H1 (cell line): ENCODE results near the gene LMBR1. TPM values are rescaled to one million over a fixed set of nuclear protein-coding genes. Genes with fewer than 3 reads are reported as not detected.

ENCODE experiments used
- CTCF ChIA-PET: fragments of 300-600 bp; sonication (Branson Sonifier 250); formaldehyde crosslinking; loops from one replicate; lab custom pipeline; 2021; ENCODE audit not compliant: partially characterized antibody; lab: Charles Lee
- POLR2A ChIA-PET: fragments of 300-600 bp; sonication (Branson Sonifier 250); formaldehyde crosslinking; loops from one replicate; lab custom pipeline; 2021; ENCODE audit warnings: inconsistent platforms; ENCODE audit not compliant: partially characterized antibody; lab: Charles Lee
- DNase-seq, 2 experiments: peaks; one replicate each; pipeline versions ENCODE4 v3.0.0 to v3.0.0-alpha.2; 2010 to 2022; ENCODE audit warnings: low spot score in 2 of 2, low read depth in 1 of 2, mixed read lengths in 1 of 2
- FAIRE-seq: peaks from 2 replicates; lab custom pipeline; 2011; peaks lifted over from hg19 to GRCh38; lab: Jason Lieb, UNC
- H2AFZ ChIP-seq: 2 replicates; pipeline ENCODE4 v1.8.1; 2012; ENCODE audit warnings: low read length, inconsistent platforms
- H2AK5ac ChIP-seq: 2 replicates; pipeline ENCODE4 v1.6.1; 2013; ENCODE audit warnings: low read depth, low read length
- H2BK120ac ChIP-seq: replicated peaks from 2 replicates; pipeline ENCODE3; 2013; ENCODE audit warnings: low read depth, low read length, inconsistent platforms
- H2BK12ac ChIP-seq: 2 replicates; pipeline ENCODE4 v1.6.1; 2013; ENCODE audit warnings: low read depth, low read length
- H2BK15ac ChIP-seq: 2 replicates; pipeline ENCODE4 v1.6.1; 2013; ENCODE audit warnings: low read length
- H2BK20ac ChIP-seq: 2 replicates; pipeline ENCODE4 v1.6.1; 2013; ENCODE audit warnings: low read length
- H2BK5ac ChIP-seq: 2 replicates; pipeline ENCODE4 v1.6.1; 2013; ENCODE audit warnings: low read depth, low read length
- H3K14ac ChIP-seq: 2 replicates; pipeline ENCODE4 v1.6.1; 2013; ENCODE audit warnings: inconsistent platforms; ENCODE audit not compliant: insufficient read length
- H3K18ac ChIP-seq: 2 replicates; pipeline ENCODE4 v1.6.1; 2013; ENCODE audit warnings: low read length; ENCODE audit errors: extremely low read depth
- H3K23ac ChIP-seq: 2 replicates; pipeline ENCODE4 v1.6.1; 2013; ENCODE audit warnings: inconsistent platforms; ENCODE audit not compliant: insufficient read length
- H3K23me2 ChIP-seq: 2 replicates; pipeline ENCODE4 v1.6.1; 2013; ENCODE audit warnings: low read depth, low read length
- H3K27ac ChIP-seq: 2 replicates; pipeline ENCODE4 v1.6.1; 2011; ENCODE audit warnings: low read depth, low read length, inconsistent platforms
- H3K27me3 ChIP-seq, 4 experiments: replicated peaks in 1 of 4; 1 replicate in 1 of 4; 2 replicates in 3 of 4; pipeline versions ENCODE4 v1.6.1 to v1.8.1; 2011 to 2013; ENCODE audit warnings: low read length in 3 of 4, mild to moderate bottlenecking in 3 of 4, inconsistent platforms in 2 of 4, mixed read lengths in 2 of 4, moderate library complexity in 1 of 4; ENCODE audit not compliant: control insufficient read depth in 3 of 4, insufficient read depth in 3 of 4; ENCODE audit errors: extremely low read depth in 1 of 4
- H3K36me3 ChIP-seq, 4 experiments: 2 replicates each; pipeline versions ENCODE4 v1.6.1 to v1.8.1; 2011 to 2013; ENCODE audit warnings: mild to moderate bottlenecking in 4 of 4, low read length in 3 of 4, moderate library complexity in 2 of 4, control low read depth in 1 of 4, inconsistent platforms in 1 of 4; ENCODE audit not compliant: insufficient read depth in 4 of 4, control insufficient read depth in 2 of 4
- H3K4ac ChIP-seq: replicated peaks from 2 replicates; pipeline ENCODE3; 2013; ENCODE audit warnings: low read length, low read depth, mixed read lengths, inconsistent platforms; ENCODE audit not compliant: insufficient read length
- H3K4me1 ChIP-seq, 4 experiments: replicated peaks in 1 of 4; 1 replicate in 1 of 4; 2 replicates in 3 of 4; pipeline versions ENCODE4 v1.6.1 to v1.8.1; 2011 to 2013; ENCODE audit warnings: low read length in 3 of 4, inconsistent platforms in 2 of 4, mixed read lengths in 1 of 4; ENCODE audit not compliant: insufficient read depth in 4 of 4, control insufficient read depth in 3 of 4
- H3K4me2 ChIP-seq, 2 experiments: 2 replicates each; pipeline versions ENCODE4 v1.6.1 to v1.8.1; 2011 to 2013; ENCODE audit warnings: low read depth in 2 of 2, low read length in 2 of 2, control low read depth in 1 of 2, inconsistent platforms in 1 of 2, mild to moderate bottlenecking in 1 of 2; ENCODE audit not compliant: insufficient read depth in 1 of 2
- H3K4me3 ChIP-seq, 4 experiments: fragments of 200-600, 300-600 bp in 1 of 4; sonication (generic), shearing (Covaris generic), sonication (Bioruptor Twin) in 1 of 4; 2 replicates each; pipeline versions ENCODE4 v1.5.1 to v1.8.1; 2011 to 2016; ENCODE audit warnings: low read length in 4 of 4, low read depth in 3 of 4, control low read depth in 2 of 4, inconsistent platforms in 2 of 4, mild to moderate bottlenecking in 2 of 4, mixed read lengths in 1 of 4, moderate library complexity in 1 of 4; ENCODE audit not compliant: insufficient read depth in 2 of 4; ENCODE audit errors: extremely low read depth in 1 of 4
- H3K56ac ChIP-seq: replicated peaks from 2 replicates; pipeline ENCODE3; 2013; ENCODE audit warnings: low read depth, mild to moderate bottlenecking, mixed read lengths, low read length, inconsistent platforms; ENCODE audit not compliant: insufficient read length
- H3K79me1 ChIP-seq: 2 replicates; pipeline ENCODE4 v1.6.1; 2013; ENCODE audit warnings: low read depth, low read length, control low read depth
- H3K79me2 ChIP-seq, 2 experiments: 2 replicates each; pipeline versions ENCODE4 v1.6.1 to v1.8.1; 2012 to 2013; ENCODE audit warnings: low read length in 2 of 2, mild to moderate bottlenecking in 2 of 2, inconsistent platforms in 1 of 2; ENCODE audit not compliant: insufficient read depth in 2 of 2, control insufficient read depth in 1 of 2
- H3K9ac ChIP-seq, 4 experiments: replicated peaks in 1 of 4; 1 replicate in 1 of 4; 2 replicates in 3 of 4; pipeline versions ENCODE4 v1.6.1 to v1.8.1; 2011 to 2013; ENCODE audit warnings: low read depth in 3 of 4, low read length in 3 of 4, control low read depth in 2 of 4, mild to moderate bottlenecking in 2 of 4, moderate library complexity in 2 of 4, inconsistent platforms in 1 of 4; ENCODE audit errors: extremely low read depth in 1 of 4
- H3K9me3 ChIP-seq, 2 experiments: 2 replicates each; pipeline versions ENCODE4 v1.6.1 to v1.8.1; 2012 to 2013; ENCODE audit warnings: mild to moderate bottlenecking in 2 of 2, moderate library complexity in 2 of 2, control low read depth in 1 of 2, inconsistent platforms in 1 of 2, low read depth in 1 of 2, low read length in 1 of 2, mixed read lengths in 1 of 2; ENCODE audit not compliant: insufficient read depth in 2 of 2
- H4K20me1 ChIP-seq, 2 experiments: replicated peaks in 1 of 2; 2 replicates each; pipeline versions ENCODE3 to v1.8.1; 2011 to 2013; ENCODE audit warnings: inconsistent platforms in 2 of 2, low read length in 2 of 2, mild to moderate bottlenecking in 1 of 2; ENCODE audit not compliant: insufficient read depth in 2 of 2, control insufficient read depth in 1 of 2
- H4K5ac ChIP-seq: 2 replicates; pipeline ENCODE4 v1.6.1; 2013; ENCODE audit warnings: low read length, low read depth, mixed read lengths, inconsistent platforms; ENCODE audit not compliant: insufficient read length
- H4K8ac ChIP-seq: 2 replicates; pipeline ENCODE4 v1.8.0; 2013; ENCODE audit warnings: mild to moderate bottlenecking, moderate library complexity, low read length, inconsistent platforms; ENCODE audit not compliant: insufficient read depth; ENCODE audit errors: extremely low read depth
- H4K91ac ChIP-seq: replicated peaks from 2 replicates; pipeline ENCODE3; 2013; ENCODE audit warnings: low read length, mixed read lengths, inconsistent platforms; ENCODE audit not compliant: insufficient read length
- CTCF ChIP-seq, 3 experiments: IDR thresholded peaks; 1 replicate in 2 of 3; 2 replicates in 1 of 3; pipeline versions ENCODE4 v1.5.1 to v1.6.1; 2011; ENCODE audit warnings: low read length in 3 of 3, mild to moderate bottlenecking in 3 of 3, inconsistent platforms in 2 of 3, low read depth in 1 of 3, moderate library complexity in 1 of 3; ENCODE audit not compliant: insufficient read depth in 1 of 3; ENCODE audit errors: control extremely low read depth in 1 of 3
- EGR1 ChIP-seq: IDR thresholded peaks from 2 replicates; pipeline ENCODE4 v1.6.1; 2011; ENCODE audit warnings: low read depth, low read length, borderline replicate concordance
- MAX ChIP-seq: IDR thresholded peaks from 2 replicates; pipeline ENCODE4 v1.6.1; 2012; ENCODE audit warnings: inconsistent platforms
- RAD21 ChIP-seq, 2 experiments: IDR thresholded peaks in 1 of 2; conservative IDR thresholded peaks in 1 of 2; 2 replicates each; pipeline ENCODE4 v1.6.1; 2011; ENCODE audit warnings: low read depth in 2 of 2, low read length in 2 of 2, improper control_type of control experiment in 1 of 2, inconsistent platforms in 1 of 2, mild to moderate bottlenecking in 1 of 2, moderate library complexity in 1 of 2
- SIRT6 ChIP-seq: IDR thresholded peaks from one replicate; pipeline ENCODE4 v1.7.1; 2012; ENCODE audit warnings: low read length, inconsistent platforms
- WGBS, 2 experiments: shearing (Covaris generic) in 1 of 2; methylation state at CpG; one replicate each; pipeline versions ENCODE4 v1.1.6 to v1.1.7; 2013 to 2015; ENCODE audit warnings: low lambda C conversion rate in 2 of 2, mixed read lengths in 2 of 2, inconsistent platforms in 1 of 2, low coverage in 1 of 2, missing lambda C conversion rate in 1 of 2; ENCODE audit not compliant: insufficient replicate concordance in 2 of 2, insufficient coverage in 1 of 2, insufficient read length in 1 of 2; ENCODE audit errors: extremely low coverage in 1 of 2, missing lambda C conversion rate in 1 of 2; 5-methylcytosine and 5-hydroxymethylcytosine counted together
- polyA plus RNA-seq, 7 experiments: library from polyadenylated mRNA; depleted of rRNA in 3 of 7; stranded (reverse) in 5 of 7; unstranded in 2 of 7; fragments of >200 nt in 5 of 7; fragments of 200-250 nt in 2 of 7; gene quantifications; 1 replicate in 5 of 7; 2 replicates in 1 of 7; 4 replicates in 1 of 7; pipeline versions ENCODE4 v1.2.1 to v1.2.3, GENCODE V29; 2011 to 2013; ENCODE audit warnings: missing spikeins in 2 of 7, mixed read lengths in 2 of 7
- total RNA-seq: library from RNA; stranded (reverse); fragmentation: NEBNext Ultra II Directional; extraction: Animal tissue kit (Norgen Biotek cat#: 25700); gene quantifications from 2 replicates; pipeline ENCODE4 v1.2.1, GENCODE V29; 2021
- TF ChIP-seq, protein P1 (sequence below): IDR thresholded peaks from 2 replicates; pipeline ENCODE4 v1.6.1; 2011; ENCODE audit warnings: low read depth, mild to moderate bottlenecking, low read length; ENCODE audit not compliant: insufficient read depth

LMBR1 gene
- total and polyA plus RNA-seq, 2 of the 8 experiments (the other 6 are each of a cell fraction or from before 2014, with no cell fraction given) = 15.1 to 70.4 TPM

DNA sequence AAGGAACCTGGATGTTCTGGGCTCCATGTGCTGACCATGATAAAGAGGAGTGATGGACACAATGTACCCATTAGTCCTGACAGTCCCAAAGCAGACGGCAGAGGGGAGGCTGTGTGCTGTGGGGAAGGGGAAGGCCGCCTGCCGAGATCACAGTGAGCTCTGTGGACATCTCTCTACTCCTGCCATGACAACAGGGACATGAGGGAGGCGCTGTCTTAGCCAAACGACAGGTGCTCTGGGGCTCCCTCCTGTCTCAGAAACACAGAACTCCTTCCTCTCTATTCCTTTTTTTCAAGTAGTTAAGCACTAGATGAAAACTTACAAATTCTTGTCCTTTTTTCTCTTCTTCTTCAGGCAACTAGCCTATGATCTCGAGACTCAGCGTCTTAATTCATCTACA lies 139.4 kb downstream of the LMBR1 start:
- TF ChIP-seq RAD21 (IDR thresholded peaks at IDR 0.05 in 1 of 2, conservative IDR thresholded peaks at IDR 0.05 in 1 of 2; ENCODE audit: low read depth in 2 of 2, low read length in 2 of 2) (peak; percentile 24 to 43; a peak in 3 of 4 replicates), EGR1 (no peak), SIRT6 (no peak), CTCF (IDR thresholded peaks at IDR 0.05; ENCODE audit: control extremely low read depth in 1 of 3, insufficient read depth in 1 of 3, low read depth in 1 of 3, low read length in 3 of 3) (peak; percentile 68 to 80 (median 71)), MAX (0 out of 2 replicates have a peak, but pooled peaks have one; percentile 25)
- TF ChIP-seq, protein P1, sequence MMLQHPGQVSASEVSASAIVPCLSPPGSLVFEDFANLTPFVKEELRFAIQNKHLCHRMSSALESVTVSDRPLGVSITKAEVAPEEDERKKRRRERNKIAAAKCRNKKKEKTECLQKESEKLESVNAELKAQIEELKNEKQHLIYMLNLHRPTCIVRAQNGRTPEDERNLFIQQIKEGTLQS = no peak
- Histone ChIP-seq H3K4me2 (no peak overlapping the region), H4K91ac (no peak overlapping the region), H3K9me3 (no peaks in the 10 kb centered on the region), H4K5ac (no peak overlapping the region), H3K4me3 (no peak overlapping the region), H2BK15ac (no peak overlapping the region), H3K27ac (no peak overlapping the region), H2BK20ac (no peak overlapping the region), H3K4ac (no peak overlapping the region), H3K4me1 (peaks cover 3 to 10% (median 7%) of the 10 kb centered on the region in 4 experiments; a peak in 4 of 7 replicates), H2BK5ac (no peak overlapping the region), H2AFZ (no peak overlapping the region), H2AK5ac (no peak overlapping the region), H3K79me1 (peaks cover 7% of the 10 kb centered on the region), H3K18ac (no peak overlapping the region), H2BK120ac (no peak overlapping the region), H3K23me2 (no peaks in the 10 kb centered on the region), H3K9ac (no peak overlapping the region), H3K79me2 (no peaks in the 10 kb centered on the region), H4K20me1 (peaks cover 0 to 2% of the 10 kb centered on the region in 2 experiments), H2BK12ac (no peak overlapping the region; the same call in 1 of the 2 replicates), H3K14ac (no peak overlapping the region), H3K23ac (no peak overlapping the region), H3K27me3 (no peaks in the 10 kb centered on the region), H3K36me3 (peaks cover 0 to 2% (median 0%) of the 10 kb centered on the region in 4 experiments; a peak in 2 of 8 replicates), H4K8ac (no peak overlapping the region), H3K56ac (no peak overlapping the region)
- CTCF ChIA-PET = interaction anchor here (0.6 to 2.8 kb wide), 17 partner anchors 12 to 111 kb away, joined by 3 to 12 read pairs (median 3); no protein-coding TSS in a partner anchor
- 73% methylated on average over 7 of the region's 7 CpGs; no CpG with 5 or more reads in 1 of the 2 experiments for WGBS, 2 experiments
- DNase-seq = no peak
- FAIRE-seq = peak; percentile 50
- POLR2A ChIA-PET = no interaction called here
